ENCODE data around the gene PIK3R5. TPM values are rescaled to one million over a fixed set of nuclear protein-coding genes. Genes with fewer than 3 reads are reported as not detected.

PIK3R5 gene
- total RNA-seq, 1 donor from 2014 or later, result 0.29 TPM

DNA sequence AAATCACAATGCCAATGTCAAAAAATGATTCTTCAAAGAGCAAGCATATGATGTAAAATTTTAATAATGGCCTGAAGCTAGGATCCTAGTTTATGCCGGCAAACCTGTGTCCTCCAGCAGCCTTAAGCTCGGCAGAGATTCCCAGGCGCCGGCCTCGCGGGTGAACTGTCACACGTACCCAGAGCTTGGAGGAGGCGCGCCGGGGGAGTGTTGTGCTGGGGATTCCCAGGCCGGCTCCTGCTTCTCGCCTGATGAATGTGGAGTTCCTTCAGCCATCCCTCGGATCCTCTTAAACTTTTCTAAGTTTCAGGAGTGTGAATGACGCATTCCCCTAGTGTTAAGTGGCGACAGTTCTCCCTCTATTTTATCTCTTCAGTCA is 36.7 kb upstream of the PIK3R5 start:
- Mint-ChIP-seq H3K27me3 (peaks cover 72% of the 10 kb centered on the region), H3K4me3 (peak overlapping the region; percentile 84)

DNA sequence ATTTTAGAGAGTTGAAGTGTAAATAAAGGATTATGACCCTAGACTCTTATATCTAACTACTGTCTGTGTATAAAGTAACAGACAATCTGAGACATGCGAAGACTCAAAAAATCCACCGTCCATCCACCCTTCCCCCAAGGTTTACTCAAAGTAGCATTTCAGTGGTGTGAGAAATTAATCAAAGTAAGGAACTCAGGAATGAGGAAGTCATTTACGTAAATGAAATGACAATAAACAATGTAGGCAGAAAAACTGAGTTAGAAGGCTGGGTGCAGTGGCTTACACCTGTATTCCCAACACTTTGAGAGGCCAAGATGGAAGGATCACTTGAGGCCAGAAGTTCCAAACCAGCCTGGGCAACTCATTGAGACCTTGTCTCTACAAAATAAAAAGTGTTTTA is 36.1 kb upstream of the PIK3R5 start:
- Mint-ChIP-seq H3K4me3 (peak overlapping the region; percentile 79), H3K9me3 (peaks cover 5% of the 10 kb centered on the region), H3K36me3 (no peaks in the 10 kb centered on the region), H3K4me1 (ENCODE audit: unreplicated experiment) (peaks cover 8% of the 10 kb centered on the region), H3K27ac (peak overlapping the region; percentile 71), H3K27me3 (peaks cover 67% of the 10 kb centered on the region)
- TF ChIP-seq, protein P1, sequence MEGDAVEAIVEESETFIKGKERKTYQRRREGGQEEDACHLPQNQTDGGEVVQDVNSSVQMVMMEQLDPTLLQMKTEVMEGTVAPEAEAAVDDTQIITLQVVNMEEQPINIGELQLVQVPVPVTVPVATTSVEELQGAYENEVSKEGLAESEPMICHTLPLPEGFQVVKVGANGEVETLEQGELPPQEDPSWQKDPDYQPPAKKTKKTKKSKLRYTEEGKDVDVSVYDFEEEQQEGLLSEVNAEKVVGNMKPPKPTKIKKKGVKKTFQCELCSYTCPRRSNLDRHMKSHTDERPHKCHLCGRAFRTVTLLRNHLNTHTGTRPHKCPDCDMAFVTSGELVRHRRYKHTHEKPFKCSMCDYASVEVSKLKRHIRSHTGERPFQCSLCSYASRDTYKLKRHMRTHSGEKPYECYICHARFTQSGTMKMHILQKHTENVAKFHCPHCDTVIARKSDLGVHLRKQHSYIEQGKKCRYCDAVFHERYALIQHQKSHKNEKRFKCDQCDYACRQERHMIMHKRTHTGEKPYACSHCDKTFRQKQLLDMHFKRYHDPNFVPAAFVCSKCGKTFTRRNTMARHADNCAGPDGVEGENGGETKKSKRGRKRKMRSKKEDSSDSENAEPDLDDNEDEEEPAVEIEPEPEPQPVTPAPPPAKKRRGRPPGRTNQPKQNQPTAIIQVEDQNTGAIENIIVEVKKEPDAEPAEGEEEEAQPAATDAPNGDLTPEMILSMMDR (conservative IDR thresholded peaks at IDR 0.05), result no peak
- no peak for DNase-seq (ENCODE audit: extremely low spot score, unreplicated experiment)

More for the DNA sequence above, 36.7 kb upstream of the PIK3R5 start:
- peak overlapping the region; percentile 11 for H3K27ac Mint-ChIP-seq
- H3K4me1 Mint-ChIP-seq (ENCODE audit: unreplicated experiment), result peaks cover 8% of the 10 kb centered on the region
- TF ChIP-seq, protein P1 (conservative IDR thresholded peaks at IDR 0.05), result no peak
- peaks cover 5% of the 10 kb centered on the region for H3K9me3 Mint-ChIP-seq
- H3K36me3 Mint-ChIP-seq, result no peaks in the 10 kb centered on the region
- no peak for DNase-seq (ENCODE audit: extremely low spot score, unreplicated experiment)

GRCh38 chr17:8997994-8998628 is 32.6 kb upstream of the PIK3R5 start:
- TF ChIP-seq, protein P1 (conservative IDR thresholded peaks at IDR 0.05), result peak; percentile 96
- peaks cover 41% of the 10 kb centered on the region for H3K27me3 Mint-ChIP-seq
- no peaks in the 10 kb centered on the region for H3K36me3 Mint-ChIP-seq
- H3K9me3 Mint-ChIP-seq, result peaks cover 5% of the 10 kb centered on the region
- H3K27ac Mint-ChIP-seq, result no peak overlapping the region
- no peak for DNase-seq (ENCODE audit: extremely low spot score, unreplicated experiment)
- H3K4me3 Mint-ChIP-seq, result peak overlapping the region; percentile 26
- peaks cover 14% of the 10 kb centered on the region for H3K4me1 Mint-ChIP-seq (ENCODE audit: unreplicated experiment)

- peaks cover 28% of the 10 kb centered on the region for H3K27me3 Mint-ChIP-seq
Observed at GRCh38 chr17:8995711-8996110, 30.2 kb upstream of the PIK3R5 start.

DNA sequence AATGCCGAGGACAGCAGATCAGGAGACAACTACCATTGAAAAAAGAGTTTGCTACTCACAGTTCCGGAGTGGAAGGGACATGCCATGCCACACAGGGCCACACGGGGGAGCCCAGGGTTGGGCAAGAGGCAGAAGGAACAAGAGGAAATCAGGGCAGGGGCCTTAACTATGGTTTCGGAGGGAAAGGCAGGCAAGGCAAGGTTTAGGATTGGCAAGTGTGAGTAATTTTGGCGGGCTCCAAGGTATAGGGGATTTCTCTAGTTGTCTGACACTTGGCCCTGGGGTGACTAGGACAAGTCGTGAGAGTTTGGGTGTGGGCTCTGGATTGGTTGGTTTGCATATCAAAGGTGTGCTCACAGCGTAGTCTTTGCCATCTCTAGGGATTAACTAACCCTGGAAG is 28.8 kb upstream of the PIK3R5 start:
- H3K4me1 Mint-ChIP-seq (ENCODE audit: unreplicated experiment), result peaks cover 9% of the 10 kb centered on the region
- H3K27me3 Mint-ChIP-seq, result peaks cover 21% of the 10 kb centered on the region
- no peaks in the 10 kb centered on the region for H3K9me3 Mint-ChIP-seq
- no peak overlapping the region for H3K4me3 Mint-ChIP-seq
- no peaks in the 10 kb centered on the region for H3K36me3 Mint-ChIP-seq
- TF ChIP-seq, protein P1 (conservative IDR thresholded peaks at IDR 0.05), result peak; percentile 84
- DNase-seq (ENCODE audit: extremely low spot score, unreplicated experiment), result peak; percentile 83
- peak overlapping the region; percentile 32 for H3K27ac Mint-ChIP-seq

More at GRCh38 chr17:8995711-8996110, 30.2 kb upstream of the PIK3R5 start:
- H3K36me3 Mint-ChIP-seq, result no peaks in the 10 kb centered on the region
- no peak overlapping the region for H3K27ac Mint-ChIP-seq
- DNase-seq (ENCODE audit: extremely low spot score, unreplicated experiment), result no peak
- H3K9me3 Mint-ChIP-seq, result no peaks in the 10 kb centered on the region
- TF ChIP-seq, protein P1 (conservative IDR thresholded peaks at IDR 0.05), result no peak
- H3K4me1 Mint-ChIP-seq (ENCODE audit: unreplicated experiment), result peaks cover 9% of the 10 kb centered on the region
- H3K4me3 Mint-ChIP-seq, result no peak overlapping the region
